Measurements from ENCODE around the gene PNPLA3. TPM values are rescaled to one million over a fixed set of nuclear protein-coding genes. Genes with fewer than 3 reads are reported as not detected.
A peak's percentile ranks its signal among the peaks of the same experiment; 100 is the strongest.

PNPLA3 gene
- total RNA-seq, 2 donors from 2014 or later = 0.14 to 0.47 TPM

- H3K9me3 Mint-ChIP-seq = no peaks in the 10 kb centered on the region
- ATAC-seq (no peak), DNase-seq (ENCODE audit: low spot score) (no peak)
- no peak overlapping the region for H3K27ac Mint-ChIP-seq
- peaks cover 10 to 12% of the 10 kb centered on the region in 2 donors for H3K4me1 Mint-ChIP-seq (ENCODE audit: low read depth in 2 of 2)
- H3K36me3 Mint-ChIP-seq = peaks cover 14% of the 10 kb centered on the region
- no peaks in the 10 kb centered on the region for H3K27me3 Mint-ChIP-seq
- H3K4me3 Mint-ChIP-seq = no peak overlapping the region
Observed at GRCh38 chr22:43969989-43970755, 46.6 kb downstream of the PNPLA3 start.

DNA sequence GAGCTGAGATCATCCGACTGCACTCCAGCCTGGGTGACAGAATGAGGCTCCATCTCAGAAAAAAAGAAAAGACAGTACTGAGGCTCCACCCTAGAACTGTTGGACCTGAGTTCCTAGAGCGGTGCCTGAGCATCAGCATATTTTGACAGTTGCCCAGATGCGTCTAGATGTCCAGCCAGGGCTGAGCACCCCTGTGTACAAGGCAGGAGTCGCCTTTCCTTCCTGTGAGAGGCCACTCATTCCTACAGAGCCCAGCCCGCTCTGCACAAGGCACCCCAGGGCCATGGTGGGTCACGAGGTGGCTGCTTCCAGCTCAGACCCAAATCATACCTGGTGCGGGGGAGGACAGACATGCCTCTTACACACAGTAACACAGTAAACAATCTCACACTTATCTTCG is 47.5 kb downstream of the PNPLA3 start:
- H3K36me3 Mint-ChIP-seq = peaks cover 14% of the 10 kb centered on the region
- H3K4me3 Mint-ChIP-seq = no peak overlapping the region
- H3K9me3 Mint-ChIP-seq = no peaks in the 10 kb centered on the region

GRCh38 chr22:43972931-43973462 is 49.4 kb downstream of the PNPLA3 start:
- ATAC-seq = no peak
- no peaks in the 10 kb centered on the region for H3K9me3 Mint-ChIP-seq
- H3K27me3 Mint-ChIP-seq = no peaks in the 10 kb centered on the region
- DNase-seq (ENCODE audit: low spot score) = no peak
- peaks cover 6 to 10% of the 10 kb centered on the region in 2 donors for H3K4me1 Mint-ChIP-seq (ENCODE audit: low read depth in 2 of 2)
- H3K27ac Mint-ChIP-seq = no peak overlapping the region
- H3K4me3 Mint-ChIP-seq = no peak overlapping the region
- no peaks in the 10 kb centered on the region for H3K36me3 Mint-ChIP-seq

More for the DNA sequence above, 47.5 kb downstream of the PNPLA3 start:
- Mint-ChIP-seq H3K27me3 (no peaks in the 10 kb centered on the region), H3K27ac (no peak overlapping the region), H3K4me1 (ENCODE audit: low read depth in 2 of 2) (peaks cover 10 to 12% of the 10 kb centered on the region in 2 donors)
- no peak for DNase-seq (ENCODE audit: low spot score)
- no peak for ATAC-seq

- ATAC-seq (no peak), DNase-seq (ENCODE audit: low spot score) (no peak)
- Mint-ChIP-seq H3K27ac (no peak overlapping the region), H3K9me3 (no peaks in the 10 kb centered on the region), H3K4me3 (no peak overlapping the region), H3K27me3 (no peaks in the 10 kb centered on the region), H3K4me1 (ENCODE audit: low read depth in 2 of 2) (peaks cover 6 to 10% of the 10 kb centered on the region in 2 donors), H3K36me3 (peaks cover 5% of the 10 kb centered on the region)
Observed at GRCh38 chr22:43974028-43974545, 50.5 kb downstream of the PNPLA3 start.

DNA sequence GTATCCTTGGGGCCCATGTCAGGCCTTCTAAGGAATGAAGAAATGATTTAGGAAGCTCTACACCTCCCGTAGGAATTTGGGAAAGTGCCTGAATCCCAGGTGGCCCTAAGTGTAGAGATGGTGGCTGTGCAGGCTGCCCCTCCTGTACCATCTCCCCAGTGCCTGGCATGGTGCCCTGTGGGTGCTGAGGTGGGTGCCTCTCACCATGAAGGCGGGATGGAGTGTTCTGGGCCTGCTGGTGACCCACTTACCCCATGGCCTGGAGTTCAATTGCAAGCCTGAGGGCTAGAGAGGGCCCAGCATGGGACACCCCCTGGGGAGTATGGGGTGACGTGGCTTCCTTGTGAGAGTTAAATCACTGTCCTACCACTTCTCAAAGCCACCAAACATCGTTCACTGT is 51.4 kb downstream of the PNPLA3 start:
- DNase-seq (ENCODE audit: low spot score) (no peak), ATAC-seq (no peak)
- Mint-ChIP-seq H3K4me3 (no peak overlapping the region), H3K36me3 (peaks cover 14% of the 10 kb centered on the region), H3K9me3 (no peaks in the 10 kb centered on the region), H3K27me3 (no peaks in the 10 kb centered on the region), H3K27ac (no peak overlapping the region), H3K4me1 (ENCODE audit: low read depth in 2 of 2) (peaks cover under 1% of the 10 kb centered on the region in 2 donors)

GRCh38 chr22:43976861-43977795 is 53.5 kb downstream of the PNPLA3 start:
- DNase-seq (ENCODE audit: low spot score) (no peak), ATAC-seq (no peak)
- no peaks in the 10 kb centered on the region for H3K27me3 Mint-ChIP-seq
- H3K27ac Mint-ChIP-seq = no peak overlapping the region
- H3K9me3 Mint-ChIP-seq = no peaks in the 10 kb centered on the region
- H3K4me3 Mint-ChIP-seq = no peak overlapping the region
- H3K36me3 Mint-ChIP-seq = peaks cover 19% of the 10 kb centered on the region
- H3K4me1 Mint-ChIP-seq (ENCODE audit: low read depth in 2 of 2) = peaks cover 0 to 3% of the 10 kb centered on the region in 2 donors

GRCh38 chr22:43978558-43978957 is 55.0 kb downstream of the PNPLA3 start:
- DNase-seq (ENCODE audit: low spot score) (no peak), ATAC-seq (no peak)
- Mint-ChIP-seq H3K4me1 (ENCODE audit: low read depth in 2 of 2) (peaks cover 0 to 3% of the 10 kb centered on the region in 2 donors), H3K9me3 (no peaks in the 10 kb centered on the region), H3K27ac (no peak overlapping the region), H3K4me3 (no peak overlapping the region), H3K36me3 (peaks cover 20% of the 10 kb centered on the region), H3K27me3 (no peaks in the 10 kb centered on the region)

- H3K27ac Mint-ChIP-seq = no peak overlapping the region
- DNase-seq (ENCODE audit: low spot score) = no peak
- H3K4me1 Mint-ChIP-seq (ENCODE audit: low read depth in 2 of 2) = peaks cover 0 to 3% of the 10 kb centered on the region in 2 donors
- peaks cover 27% of the 10 kb centered on the region for H3K36me3 Mint-ChIP-seq
- H3K4me3 Mint-ChIP-seq = no peak overlapping the region
- H3K9me3 Mint-ChIP-seq = no peaks in the 10 kb centered on the region
- no peaks in the 10 kb centered on the region for H3K27me3 Mint-ChIP-seq
- ATAC-seq = no peak
Observed at GRCh38 chr22:43980579-43980978, 57.0 kb downstream of the PNPLA3 start.

- H3K27me3 Mint-ChIP-seq = no peaks in the 10 kb centered on the region
- H3K36me3 Mint-ChIP-seq = peaks cover 27% of the 10 kb centered on the region
- H3K4me1 Mint-ChIP-seq (ENCODE audit: low read depth in 2 of 2) = peaks cover 0 to 3% of the 10 kb centered on the region in 2 donors
- H3K9me3 Mint-ChIP-seq = no peaks in the 10 kb centered on the region
- no peak overlapping the region for H3K27ac Mint-ChIP-seq
- no peak overlapping the region for H3K4me3 Mint-ChIP-seq
- DNase-seq (ENCODE audit: low spot score) (no peak), ATAC-seq (no peak)
Observed at GRCh38 chr22:43980996-43981395, 57.4 kb downstream of the PNPLA3 start.

GRCh38 chr22:43983808-43984207 is 60.2 kb downstream of the PNPLA3 start:
- Mint-ChIP-seq H3K27ac (no peak overlapping the region), H3K27me3 (no peaks in the 10 kb centered on the region), H3K36me3 (peaks cover 34% of the 10 kb centered on the region), H3K4me1 (ENCODE audit: low read depth in 2 of 2) (peaks cover 0 to 5% of the 10 kb centered on the region in 2 donors), H3K4me3 (no peak overlapping the region), H3K9me3 (no peaks in the 10 kb centered on the region)
- ATAC-seq (no peak), DNase-seq (ENCODE audit: low spot score) (no peak)

GRCh38 chr22:43985532-43985931 is 61.9 kb downstream of the PNPLA3 start:
- no peaks in the 10 kb centered on the region for H3K27me3 Mint-ChIP-seq
- H3K36me3 Mint-ChIP-seq = peaks cover 18% of the 10 kb centered on the region
- H3K4me1 Mint-ChIP-seq (ENCODE audit: low read depth in 2 of 2) = peaks cover 0 to 2% of the 10 kb centered on the region in 2 donors
- no peak for ATAC-seq
- no peak for DNase-seq (ENCODE audit: low spot score)
- H3K9me3 Mint-ChIP-seq = no peaks in the 10 kb centered on the region
- H3K27ac Mint-ChIP-seq = no peak overlapping the region
- H3K4me3 Mint-ChIP-seq = no peak overlapping the region

- Mint-ChIP-seq H3K4me1 (ENCODE audit: low read depth in 2 of 2) (peaks cover 4 to 6% of the 10 kb centered on the region in 2 donors), H3K27ac (peak overlapping the region in 1 of 2 donors; percentile 1), H3K36me3 (peaks cover 30% of the 10 kb centered on the region), H3K9me3 (no peaks in the 10 kb centered on the region), H3K4me3 (no peak overlapping the region), H3K27me3 (no peaks in the 10 kb centered on the region)
- no peak for DNase-seq (ENCODE audit: low spot score)
- ATAC-seq = no peak
Observed at GRCh38 chr22:43988116-43988820, 64.7 kb downstream of the PNPLA3 start.

DNA sequence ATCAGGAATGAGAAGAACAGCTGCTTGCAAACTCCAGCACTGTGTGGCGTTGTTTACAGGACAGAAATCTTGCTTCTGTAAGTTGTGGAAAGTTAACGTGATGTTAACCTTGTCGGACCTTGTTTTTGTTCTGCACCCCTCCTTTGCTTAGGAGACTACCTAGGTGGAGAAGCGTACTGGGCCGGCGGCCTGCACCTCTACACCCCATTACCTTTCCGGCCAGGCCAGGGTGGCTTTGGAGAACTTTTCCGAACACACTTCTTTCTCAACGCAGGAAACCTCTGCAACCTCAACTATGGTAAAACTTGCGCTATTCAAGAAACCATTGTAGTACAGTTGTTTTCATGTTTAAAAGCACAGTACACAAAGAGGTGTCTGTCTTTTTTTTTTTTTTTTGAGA is 65.4 kb downstream of the PNPLA3 start:
- no peak for ATAC-seq

More for the DNA sequence above, 65.4 kb downstream of the PNPLA3 start:
- no peak overlapping the region for H3K27ac Mint-ChIP-seq
- peaks cover 8% of the 10 kb centered on the region in 2 donors for H3K4me1 Mint-ChIP-seq (ENCODE audit: low read depth in 2 of 2)
- H3K36me3 Mint-ChIP-seq = peaks cover 29% of the 10 kb centered on the region
- H3K9me3 Mint-ChIP-seq = no peaks in the 10 kb centered on the region
- H3K27me3 Mint-ChIP-seq = no peaks in the 10 kb centered on the region
- no peak overlapping the region for H3K4me3 Mint-ChIP-seq
- no peak for DNase-seq (ENCODE audit: low spot score)
